Measurements from ENCODE around the gene ZNF740. TPM values are rescaled to one million over a fixed set of nuclear protein-coding genes. Genes with fewer than 3 reads are reported as not detected.

Gene ZNF740
- total and polyA plus RNA-seq, 2 of the 8 experiments (the other 6 are each of a cell fraction or from before 2014, with no cell fraction given), result 8.2 to 40.0 TPM

- TF ChIP-seq SP1 (IDR thresholded peaks at IDR 0.05; ENCODE audit: low read depth, low read length) (0 out of 2 replicates have a peak, but pooled peaks have one; percentile 20), MAFK (IDR thresholded peaks at IDR 0.05; ENCODE audit: low read depth, low read length) (no peak), TEAD4 (IDR thresholded peaks at IDR 0.05; ENCODE audit: low read depth, low read length) (0 out of 2 replicates have a peak, but pooled peaks have one; percentile 24), POLR2AphosphoS5 (IDR thresholded peaks at IDR 0.05; ENCODE audit: low read depth, low read length) (peak; percentile 89), CEBPB (IDR thresholded peaks at IDR 0.05; ENCODE audit: low read depth, low read length) (peak; percentile 93), RAD21 (IDR thresholded peaks at IDR 0.05 in 1 of 2, conservative IDR thresholded peaks at IDR 0.05 in 1 of 2; ENCODE audit: low read depth in 2 of 2, low read length in 2 of 2) (peak; percentile 56 to 62)
- TF ChIP-seq, protein P1, sequence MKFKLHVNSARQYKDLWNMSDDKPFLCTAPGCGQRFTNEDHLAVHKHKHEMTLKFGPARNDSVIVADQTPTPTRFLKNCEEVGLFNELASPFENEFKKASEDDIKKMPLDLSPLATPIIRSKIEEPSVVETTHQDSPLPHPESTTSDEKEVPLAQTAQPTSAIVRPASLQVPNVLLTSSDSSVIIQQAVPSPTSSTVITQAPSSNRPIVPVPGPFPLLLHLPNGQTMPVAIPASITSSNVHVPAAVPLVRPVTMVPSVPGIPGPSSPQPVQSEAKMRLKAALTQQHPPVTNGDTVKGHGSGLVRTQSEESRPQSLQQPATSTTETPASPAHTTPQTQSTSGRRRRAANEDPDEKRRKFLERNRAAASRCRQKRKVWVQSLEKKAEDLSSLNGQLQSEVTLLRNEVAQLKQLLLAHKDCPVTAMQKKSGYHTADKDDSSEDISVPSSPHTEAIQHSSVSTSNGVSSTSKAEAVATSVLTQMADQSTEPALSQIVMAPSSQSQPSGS (IDR thresholded peaks at IDR 0.05; ENCODE audit: low read length), result peak; percentile 67; the same call in 1 of the 2 replicates
- TF ChIP-seq, protein P2, sequence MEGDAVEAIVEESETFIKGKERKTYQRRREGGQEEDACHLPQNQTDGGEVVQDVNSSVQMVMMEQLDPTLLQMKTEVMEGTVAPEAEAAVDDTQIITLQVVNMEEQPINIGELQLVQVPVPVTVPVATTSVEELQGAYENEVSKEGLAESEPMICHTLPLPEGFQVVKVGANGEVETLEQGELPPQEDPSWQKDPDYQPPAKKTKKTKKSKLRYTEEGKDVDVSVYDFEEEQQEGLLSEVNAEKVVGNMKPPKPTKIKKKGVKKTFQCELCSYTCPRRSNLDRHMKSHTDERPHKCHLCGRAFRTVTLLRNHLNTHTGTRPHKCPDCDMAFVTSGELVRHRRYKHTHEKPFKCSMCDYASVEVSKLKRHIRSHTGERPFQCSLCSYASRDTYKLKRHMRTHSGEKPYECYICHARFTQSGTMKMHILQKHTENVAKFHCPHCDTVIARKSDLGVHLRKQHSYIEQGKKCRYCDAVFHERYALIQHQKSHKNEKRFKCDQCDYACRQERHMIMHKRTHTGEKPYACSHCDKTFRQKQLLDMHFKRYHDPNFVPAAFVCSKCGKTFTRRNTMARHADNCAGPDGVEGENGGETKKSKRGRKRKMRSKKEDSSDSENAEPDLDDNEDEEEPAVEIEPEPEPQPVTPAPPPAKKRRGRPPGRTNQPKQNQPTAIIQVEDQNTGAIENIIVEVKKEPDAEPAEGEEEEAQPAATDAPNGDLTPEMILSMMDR (IDR thresholded peaks at IDR 0.05; ENCODE audit: control extremely low read depth in 1 of 3, insufficient read depth in 1 of 3, low read depth in 1 of 3, low read length in 3 of 3), result peak in 2 of 3 experiments; percentile 64 to 66; a peak in 3 of 4 replicates
Measured at GRCh38 chr12:53174881-53175491, 5.5 kb upstream of the ZNF740 start (continued).
